Calu3 (cell line): ENCODE measurements around the gene HKDC1. TPM values are rescaled to one million over a fixed set of nuclear protein-coding genes. Genes with fewer than 3 reads are reported as not detected.

Experiments
- BruUV-seq: library from RNA; stranded (reverse); fragments of 400-500 nt; replicated peaks from 2 replicates; lab custom pipeline; 2021; lab: Mats Ljungman, UMichigan
- CTCF ChIA-PET: fragments of 300-600 bp; sonication (Branson Sonifier 250); formaldehyde crosslinking; loops from one replicate; lab custom pipeline; 2022; ENCODE audit warnings: antibody characterized with exemption; lab: Charles Lee
- DNase-seq: peaks from one replicate; pipeline ENCODE4 v3.0.0; 2022
- H3K27ac Mint-ChIP-seq: one replicate; pipeline ENCODE4 v1.8.0; 2022; ENCODE audit warnings: mixed read lengths; ENCODE audit not compliant: unreplicated experiment
- H3K27me3 Mint-ChIP-seq: one replicate; pipeline ENCODE4 v1.8.0; 2022; ENCODE audit warnings: mixed read lengths; ENCODE audit not compliant: unreplicated experiment
- H3K36me3 Mint-ChIP-seq: one replicate; pipeline ENCODE4 v1.8.0; 2022; ENCODE audit warnings: mild to moderate bottlenecking, moderate library complexity, mixed read lengths; ENCODE audit not compliant: insufficient read depth, unreplicated experiment
- H3K4me1 Mint-ChIP-seq: one replicate; pipeline ENCODE4 v1.8.0; 2022; ENCODE audit warnings: mild to moderate bottlenecking, low read depth, mixed read lengths; ENCODE audit not compliant: unreplicated experiment
- H3K4me3 Mint-ChIP-seq: one replicate; pipeline ENCODE4 v1.8.0; 2022; ENCODE audit warnings: mild to moderate bottlenecking, low read depth, moderate library complexity, mixed read lengths; ENCODE audit not compliant: unreplicated experiment
- H3K9me3 Mint-ChIP-seq: one replicate; pipeline ENCODE4 v1.8.0; 2022; ENCODE audit warnings: low read depth, mixed read lengths; ENCODE audit not compliant: unreplicated experiment
- intact Hi-C: fragments of 100-400 bp; cut with micrococcal nuclease; formaldehyde crosslinking; loops from one replicate; pipeline ENCODE4 v1.10.0; 2022; ENCODE audit not compliant: unreplicated experiment
- total RNA-seq: library from RNA; stranded (reverse); gene quantifications from 2 replicates; pipeline ENCODE4 v1.2.3, GENCODE V29; 2022
- TF ChIP-seq, protein P1 (sequence below): fragments of 200-600 bp; IDR thresholded peaks from one replicate; pipeline ENCODE4 v1.8.0; 2022; ENCODE audit warnings: antibody characterized with exemption; ENCODE audit not compliant: unreplicated experiment

The HKDC1 gene
- total RNA-seq, 1 experiment from 2014 or later: 112 TPM

- Mint-ChIP-seq H3K27me3 (no peaks in the 10 kb centered on the region), H3K36me3 (peaks cover 93% of the 10 kb centered on the region), H3K27ac (no peak overlapping the region), H3K9me3 (no peaks in the 10 kb centered on the region), H3K4me3 (no peak overlapping the region), H3K4me1 (peaks cover 6% of the 10 kb centered on the region)
- intact Hi-C loops: no loop called here
- TF ChIP-seq, protein P1, sequence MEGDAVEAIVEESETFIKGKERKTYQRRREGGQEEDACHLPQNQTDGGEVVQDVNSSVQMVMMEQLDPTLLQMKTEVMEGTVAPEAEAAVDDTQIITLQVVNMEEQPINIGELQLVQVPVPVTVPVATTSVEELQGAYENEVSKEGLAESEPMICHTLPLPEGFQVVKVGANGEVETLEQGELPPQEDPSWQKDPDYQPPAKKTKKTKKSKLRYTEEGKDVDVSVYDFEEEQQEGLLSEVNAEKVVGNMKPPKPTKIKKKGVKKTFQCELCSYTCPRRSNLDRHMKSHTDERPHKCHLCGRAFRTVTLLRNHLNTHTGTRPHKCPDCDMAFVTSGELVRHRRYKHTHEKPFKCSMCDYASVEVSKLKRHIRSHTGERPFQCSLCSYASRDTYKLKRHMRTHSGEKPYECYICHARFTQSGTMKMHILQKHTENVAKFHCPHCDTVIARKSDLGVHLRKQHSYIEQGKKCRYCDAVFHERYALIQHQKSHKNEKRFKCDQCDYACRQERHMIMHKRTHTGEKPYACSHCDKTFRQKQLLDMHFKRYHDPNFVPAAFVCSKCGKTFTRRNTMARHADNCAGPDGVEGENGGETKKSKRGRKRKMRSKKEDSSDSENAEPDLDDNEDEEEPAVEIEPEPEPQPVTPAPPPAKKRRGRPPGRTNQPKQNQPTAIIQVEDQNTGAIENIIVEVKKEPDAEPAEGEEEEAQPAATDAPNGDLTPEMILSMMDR: no peak
- CTCF ChIA-PET: interaction anchor here (0.6 to 1.3 kb wide), 2 partner anchors 63 to 96 kb away, joined by 3 to 11 read pairs; partner anchors contain the start of gene SUPV3L1
- DNase-seq: no peak
- no TSS peak for BruUV-seq
Observed at GRCh38 chr10:69242852-69243212, 22.7 kb downstream of the HKDC1 start.

DNA sequence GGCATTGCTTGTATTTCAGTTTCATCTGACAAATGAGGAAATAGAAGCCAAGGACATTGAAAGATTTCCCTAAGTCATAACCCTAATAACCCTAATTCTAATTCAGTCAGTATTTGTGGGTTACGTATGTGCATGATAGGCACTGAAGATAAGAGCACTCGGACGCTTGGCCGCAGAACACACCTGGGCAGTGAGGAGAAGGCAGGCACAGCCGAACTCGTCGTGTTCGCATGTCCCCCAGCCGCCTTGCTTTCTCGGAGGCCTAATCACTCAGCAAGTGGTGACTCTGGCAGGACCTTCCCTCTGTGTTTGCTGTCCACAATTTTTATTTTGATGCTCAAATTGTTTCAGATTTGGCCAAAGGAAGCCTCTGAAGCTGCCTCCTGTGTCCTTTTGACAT is 23.7 kb downstream of the HKDC1 start:
- H3K27me3 Mint-ChIP-seq: no peaks in the 10 kb centered on the region
- TF ChIP-seq, protein P1: no peak
- H3K36me3 Mint-ChIP-seq: peaks cover 97% of the 10 kb centered on the region
- no peak for DNase-seq
- H3K9me3 Mint-ChIP-seq: no peaks in the 10 kb centered on the region
- BruUV-seq: no TSS peak
- H3K4me3 Mint-ChIP-seq: no peak overlapping the region
- CTCF ChIA-PET: no interaction called here
- H3K4me1 Mint-ChIP-seq: peaks cover 6% of the 10 kb centered on the region
- H3K27ac Mint-ChIP-seq: no peak overlapping the region
- intact Hi-C loops: no loop called here

GRCh38 chr10:69246036-69246435 is 25.9 kb downstream of the HKDC1 start:
- Mint-ChIP-seq H3K27me3 (no peaks in the 10 kb centered on the region), H3K27ac (no peak overlapping the region), H3K4me1 (no peaks in the 10 kb centered on the region), H3K9me3 (no peaks in the 10 kb centered on the region), H3K36me3 (peaks cover 95% of the 10 kb centered on the region), H3K4me3 (no peak overlapping the region)
- TF ChIP-seq, protein P1: no peak
- intact Hi-C loops: no loop called here
- no peak for DNase-seq
- BruUV-seq: no TSS peak
- CTCF ChIA-PET: interaction anchor here (0.6 kb wide), 1 partner anchor 12 kb away, joined by 5 read pairs; no protein-coding TSS in a partner anchor

- no peaks in the 10 kb centered on the region for H3K4me1 Mint-ChIP-seq
- H3K4me3 Mint-ChIP-seq: no peak overlapping the region
- H3K27me3 Mint-ChIP-seq: no peaks in the 10 kb centered on the region
- BruUV-seq: no TSS peak
- TF ChIP-seq, protein P1: no peak
- H3K9me3 Mint-ChIP-seq: no peaks in the 10 kb centered on the region
- intact Hi-C loops: no loop called here
- H3K36me3 Mint-ChIP-seq: peaks cover 95% of the 10 kb centered on the region
- no peak overlapping the region for H3K27ac Mint-ChIP-seq
- no peak for DNase-seq
- CTCF ChIA-PET: no interaction called here
Observed at GRCh38 chr10:69246581-69247312, 26.6 kb downstream of the HKDC1 start.
